GM19099 (cell line): Measurements from ENCODE around the gene ADAMTS20.

ENCODE experiments used
- POLR2A ChIP-seq: IDR thresholded peaks from 3 replicates; pipeline ENCODE4 v1.6.1; 2011; ENCODE audit warnings: low read depth; ENCODE audit not compliant: insufficient read length; ENCODE audit errors: extremely low read depth

The ADAMTS20 gene

DNA sequence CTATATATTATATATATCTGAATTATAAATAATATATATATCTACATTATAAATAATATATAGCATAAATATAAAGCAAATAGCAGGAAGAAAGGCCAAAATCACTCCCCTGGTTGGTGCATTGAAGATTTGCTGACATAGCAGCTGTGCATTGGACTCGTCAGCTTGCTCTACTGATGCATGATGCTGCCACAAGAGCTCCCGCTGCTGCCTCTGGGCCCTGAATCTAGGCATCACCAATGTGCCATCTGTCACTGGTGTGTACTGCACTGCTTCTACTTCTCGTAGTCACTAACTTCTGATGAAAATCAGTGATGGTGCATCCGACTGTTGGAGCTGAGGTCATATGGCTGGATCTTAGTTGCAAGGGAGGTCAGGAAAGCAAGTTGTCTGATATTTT lies 205.0 kb downstream of the ADAMTS20 start:
- no peak for TF ChIP-seq POLR2A

DNA sequence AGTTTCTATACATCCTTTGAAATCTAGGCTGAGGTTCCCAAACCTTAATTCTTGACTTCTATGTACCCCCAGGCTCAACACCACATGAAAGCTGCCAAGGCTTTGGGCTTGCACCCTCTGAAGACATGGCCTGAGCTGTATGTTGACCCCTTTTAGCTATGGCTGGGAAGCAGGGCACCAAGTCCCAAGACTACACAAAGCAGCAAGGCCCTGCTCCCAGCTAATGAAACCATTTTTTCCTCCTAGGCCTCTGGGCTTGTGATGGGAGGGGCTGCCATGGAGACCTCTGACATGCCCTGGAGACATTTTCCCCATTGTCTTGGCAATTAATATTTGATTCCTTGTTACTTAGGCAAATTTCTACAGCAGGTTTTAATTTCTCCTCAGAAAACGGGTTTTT lies 207.0 kb downstream of the ADAMTS20 start:
- no peak for TF ChIP-seq POLR2A

DNA sequence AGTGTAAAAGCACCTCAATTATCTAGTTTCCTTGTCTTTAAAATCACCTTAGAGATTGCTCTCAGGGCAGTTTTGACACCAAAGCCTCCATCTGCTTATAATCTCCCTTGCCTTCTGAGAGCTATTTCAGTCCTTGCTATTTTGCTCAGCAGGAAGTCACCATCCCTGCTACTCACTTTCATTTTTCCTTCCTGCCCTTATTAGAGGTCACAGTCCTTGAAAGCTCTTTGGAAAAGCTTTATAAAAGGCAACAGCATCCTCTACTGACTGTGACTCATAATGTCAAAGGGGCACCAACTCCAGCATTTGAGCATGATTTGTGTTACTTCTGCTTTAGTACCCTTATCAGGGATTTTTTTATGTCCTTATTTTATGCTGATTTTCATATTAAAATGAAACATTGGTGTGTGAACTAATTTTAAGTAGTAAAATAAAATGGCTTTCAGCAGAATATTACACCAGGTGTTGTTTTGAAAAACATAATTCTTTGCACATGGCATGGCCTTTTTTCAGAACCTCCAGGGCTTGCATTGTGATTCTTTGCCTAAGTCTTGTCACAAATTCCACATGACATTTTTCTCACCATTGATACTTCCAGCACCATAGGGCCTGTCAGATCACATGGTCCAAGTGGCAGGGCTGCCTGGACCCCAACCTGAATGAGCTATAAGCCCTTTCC lies 213.0 kb downstream of the ADAMTS20 start:
- no peak for TF ChIP-seq POLR2A

DNA sequence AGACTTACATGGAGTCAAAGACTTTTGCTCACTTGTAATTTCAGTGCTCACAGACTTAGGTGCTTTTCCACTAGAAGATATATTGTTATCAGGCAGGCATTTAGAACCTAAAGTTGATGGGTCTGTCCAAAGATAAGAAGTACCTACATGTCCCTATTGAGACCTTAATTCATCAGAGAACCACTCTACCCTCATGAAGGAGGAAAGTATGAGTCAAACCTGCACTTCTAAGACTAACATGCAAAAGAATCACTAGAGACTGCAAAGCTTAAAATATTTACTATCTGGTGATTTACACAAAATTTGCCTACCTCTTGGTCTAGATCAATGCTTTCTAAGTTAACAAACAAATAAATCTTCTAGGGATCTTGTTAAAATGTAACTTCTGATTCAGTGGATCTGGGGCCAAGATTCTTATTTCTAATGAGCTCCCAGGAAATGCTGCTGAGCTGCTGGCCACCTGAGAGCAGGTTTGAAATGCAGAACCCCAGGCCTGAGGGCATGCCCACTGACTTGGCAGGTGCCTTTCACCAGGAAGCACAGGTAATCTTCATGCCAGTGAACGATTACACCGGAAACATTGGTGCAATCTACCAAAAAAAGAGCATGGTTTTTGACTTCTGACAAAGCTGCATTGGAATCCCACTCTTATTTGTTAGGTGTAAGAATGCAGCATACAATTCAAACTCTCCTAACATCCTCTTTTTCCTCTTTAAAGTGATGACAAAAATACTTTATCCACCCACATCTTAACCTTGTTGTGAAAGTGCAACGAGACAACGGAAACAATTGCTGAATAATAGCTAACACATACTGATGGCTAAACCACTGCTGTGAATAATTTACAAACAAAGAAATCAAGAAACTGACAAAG lies 214.2 kb downstream of the ADAMTS20 start:
- no peak for TF ChIP-seq POLR2A

DNA sequence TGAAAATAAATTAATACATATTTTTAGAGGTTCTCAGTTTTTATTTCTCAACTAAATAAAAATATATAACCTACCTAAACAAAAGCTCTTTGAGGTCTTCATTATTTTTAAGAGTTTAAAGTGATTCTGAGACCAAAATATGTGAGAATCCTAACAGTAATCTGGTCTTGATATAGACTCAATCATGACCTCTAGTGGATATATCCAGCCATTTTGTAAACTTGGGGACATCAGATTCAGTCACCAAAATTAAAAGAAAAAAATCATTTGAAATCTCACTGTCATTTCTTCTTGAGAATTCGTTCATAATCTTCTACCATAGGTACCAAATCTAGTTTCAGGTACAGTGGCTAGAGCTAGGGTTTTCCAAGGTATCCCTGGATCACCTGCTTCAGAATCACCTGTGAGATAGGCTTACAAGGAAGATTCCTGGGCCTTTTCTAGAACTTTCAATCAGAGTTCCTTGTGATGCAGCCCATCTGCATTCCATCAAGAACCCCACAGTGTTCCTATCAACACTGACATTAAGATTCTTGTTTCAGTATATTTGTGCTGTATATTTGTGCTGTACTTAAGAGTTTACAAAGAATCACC lies 214.9 kb downstream of the ADAMTS20 start:
- TF ChIP-seq POLR2A = no peak

DNA sequence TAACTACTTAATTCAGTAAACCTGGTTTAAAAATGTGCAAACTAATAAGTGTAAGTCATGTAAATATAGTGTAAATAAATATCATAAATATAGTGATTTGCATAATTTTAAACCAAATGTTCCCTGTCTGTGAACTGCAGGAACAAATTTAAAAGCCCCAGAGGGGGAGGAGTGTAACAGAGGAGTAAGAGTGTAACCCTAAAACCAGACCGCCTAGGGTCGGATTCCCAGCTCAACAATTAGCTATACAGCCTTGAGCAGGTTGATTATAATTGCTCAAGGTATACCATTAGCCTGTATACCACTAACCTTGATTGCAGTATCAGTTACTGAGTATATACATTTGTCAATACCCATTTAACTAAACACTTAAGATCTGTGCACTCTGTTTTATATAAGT lies 218.4 kb downstream of the ADAMTS20 start:
- no peak for TF ChIP-seq POLR2A

DNA sequence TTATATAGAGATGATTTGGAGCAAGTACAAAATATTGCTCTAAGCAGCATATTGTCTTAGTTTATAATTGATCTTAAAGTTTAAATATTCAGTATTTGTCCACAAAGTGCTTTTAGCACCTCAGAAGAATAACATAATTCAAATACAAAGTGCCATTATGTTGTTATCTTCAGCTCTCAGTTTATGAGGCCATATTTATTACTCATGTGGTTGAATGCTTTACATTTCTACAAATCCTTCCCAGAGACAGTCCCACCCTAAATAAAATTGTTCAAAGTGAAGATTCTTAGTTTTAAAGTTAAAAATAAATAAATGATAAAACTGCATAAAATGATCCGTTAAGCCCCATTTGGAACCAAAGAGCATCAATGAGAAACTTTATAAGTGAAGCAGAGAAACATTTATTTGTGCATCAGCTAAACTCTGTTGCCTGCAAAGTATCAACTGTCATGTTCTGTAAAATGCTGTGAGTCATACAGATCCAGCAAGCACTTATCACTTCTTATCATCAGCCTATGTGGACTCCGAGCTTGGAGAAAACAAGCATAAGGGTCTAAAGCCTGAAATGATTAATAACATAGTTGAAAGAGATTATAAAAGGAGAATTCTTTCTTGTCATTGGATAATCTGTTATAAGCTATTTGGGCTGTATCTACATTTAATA lies 218.9 kb downstream of the ADAMTS20 start:
- no peak for TF ChIP-seq POLR2A

DNA sequence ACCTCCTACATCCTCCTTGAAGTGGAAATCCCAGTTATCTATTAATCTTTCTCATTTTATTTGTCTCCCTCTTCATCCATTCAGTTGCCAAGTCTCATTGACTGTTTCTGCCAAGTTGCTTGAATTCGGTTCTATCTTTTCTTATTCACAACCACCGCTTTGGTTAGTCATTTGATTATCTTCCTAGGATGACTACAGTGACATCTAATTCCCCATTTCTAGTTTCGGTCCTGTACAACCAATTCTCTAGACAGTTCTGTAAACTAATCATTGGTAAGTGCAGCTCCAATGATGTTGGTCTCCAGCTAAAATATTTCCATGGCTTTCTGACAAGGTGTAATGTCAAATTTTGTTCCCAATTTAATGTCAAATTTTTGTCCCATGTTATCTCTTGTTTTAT lies 220.1 kb downstream of the ADAMTS20 start:
- TF ChIP-seq POLR2A = no peak

DNA sequence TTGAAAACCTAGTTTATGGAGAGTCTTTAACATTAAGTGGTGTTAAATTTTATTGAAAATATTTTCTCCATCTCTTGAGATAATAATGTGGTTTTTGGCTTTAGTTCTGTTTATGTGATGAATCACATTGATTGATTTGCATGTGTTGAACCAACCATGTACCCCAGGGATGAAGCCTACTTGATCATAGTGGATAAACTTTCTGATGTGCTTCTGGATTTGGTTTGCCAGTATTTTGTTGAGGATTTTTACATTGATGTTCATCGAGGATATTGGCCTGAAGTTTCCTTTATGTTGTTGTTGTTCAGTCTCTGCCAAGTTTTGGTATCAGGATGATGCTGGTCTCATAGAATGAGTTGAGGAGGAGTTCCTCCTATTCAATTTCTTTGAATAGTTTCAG lies 222.6 kb downstream of the ADAMTS20 start:
- no peak for TF ChIP-seq POLR2A

DNA sequence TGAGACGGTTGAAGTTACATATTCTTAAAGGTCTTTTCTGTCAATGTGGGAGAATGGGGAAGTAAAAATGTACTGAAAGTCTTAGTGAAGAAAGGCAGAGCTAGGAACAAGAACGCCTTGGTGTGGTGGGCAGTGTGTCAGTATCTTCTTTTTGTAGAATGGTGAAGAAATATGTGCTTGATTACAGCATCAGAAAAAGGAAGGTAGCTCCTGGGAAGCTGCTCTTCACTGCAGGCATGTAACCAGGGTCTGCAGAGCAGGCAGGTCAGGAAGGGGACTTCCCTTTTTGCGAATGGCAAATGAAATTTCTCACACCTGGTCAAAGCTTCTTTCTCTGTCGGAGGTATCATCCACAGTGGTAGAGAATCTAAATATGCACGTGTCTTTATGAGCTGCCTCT lies 226.2 kb downstream of the ADAMTS20 start:
- no peak for TF ChIP-seq POLR2A

DNA sequence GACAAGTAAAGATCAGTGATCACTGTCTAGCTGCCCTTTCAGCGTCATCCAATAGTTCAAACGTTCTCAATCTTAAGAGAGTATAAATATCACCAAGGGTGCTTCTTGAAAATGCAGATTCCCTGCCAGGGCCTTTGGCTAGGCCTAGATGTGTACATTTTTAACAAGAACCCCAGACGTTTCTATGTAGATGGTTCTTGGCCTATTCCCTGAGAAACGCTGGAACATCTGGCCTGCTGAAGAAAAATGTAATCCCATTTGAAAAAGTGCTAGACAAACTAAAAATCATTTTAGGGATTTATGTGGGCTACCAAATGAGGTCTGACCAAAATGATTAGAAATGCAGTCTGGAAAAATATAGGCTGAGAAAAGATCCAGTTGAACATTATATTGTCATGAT lies 231.7 kb downstream of the ADAMTS20 start:
- TF ChIP-seq POLR2A = no peak

DNA sequence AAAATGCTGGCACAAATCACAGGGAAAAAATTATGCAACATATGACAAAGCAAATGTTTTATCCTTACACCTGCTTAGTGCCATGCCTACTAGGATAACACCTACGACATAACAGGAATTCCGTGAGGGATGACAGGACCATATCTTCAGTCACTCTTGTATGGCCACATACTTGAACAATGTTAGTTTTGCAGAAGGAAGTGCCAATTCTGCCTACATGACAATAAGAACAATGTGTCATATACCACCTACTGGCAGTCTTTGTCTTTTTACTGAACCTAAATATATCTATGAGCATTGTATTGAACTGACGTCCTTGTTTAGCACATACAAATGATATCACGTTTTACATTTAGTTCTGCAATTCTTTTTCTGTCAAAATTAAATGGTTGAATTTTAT lies 234.0 kb downstream of the ADAMTS20 start:
- TF ChIP-seq POLR2A = no peak

DNA sequence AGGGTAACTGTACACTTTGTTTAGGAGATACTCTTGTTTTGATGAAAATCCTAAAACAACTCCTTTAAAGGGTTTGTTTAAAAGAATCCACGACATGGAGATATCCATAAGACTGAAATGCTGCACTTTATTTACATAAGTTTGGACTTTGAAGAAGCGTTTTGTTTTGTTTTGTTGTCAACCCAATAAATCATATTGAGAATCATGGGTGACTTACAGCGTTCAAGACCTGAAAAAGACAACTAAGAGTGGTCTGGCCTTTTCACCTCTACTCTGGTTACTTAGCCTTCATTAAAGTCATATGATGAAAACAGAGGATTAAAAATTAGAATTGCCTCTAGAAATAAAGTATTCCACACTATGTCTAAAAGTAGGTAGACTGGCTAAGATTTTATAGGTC lies 234.8 kb downstream of the ADAMTS20 start:
- no peak for TF ChIP-seq POLR2A

DNA sequence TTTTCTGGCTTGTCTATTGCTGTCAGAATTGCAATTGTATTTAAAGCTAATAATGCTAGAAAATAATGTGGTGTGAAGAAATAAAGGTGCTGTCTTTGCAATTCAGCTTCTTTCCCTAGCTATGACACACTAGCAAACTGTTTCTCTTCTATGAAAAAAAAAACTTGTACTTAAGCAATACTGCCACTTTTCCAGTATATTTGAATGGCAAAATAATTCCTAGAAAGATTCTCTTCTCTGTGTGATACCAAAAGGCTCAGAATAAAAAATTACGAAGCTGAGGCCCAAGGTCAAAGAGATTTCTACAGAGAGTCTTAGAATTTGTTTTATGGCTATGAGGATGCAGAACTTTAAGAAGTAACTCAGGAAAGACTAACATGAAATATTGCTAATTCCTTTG lies 235.5 kb downstream of the ADAMTS20 start:
- TF ChIP-seq POLR2A = no peak

DNA sequence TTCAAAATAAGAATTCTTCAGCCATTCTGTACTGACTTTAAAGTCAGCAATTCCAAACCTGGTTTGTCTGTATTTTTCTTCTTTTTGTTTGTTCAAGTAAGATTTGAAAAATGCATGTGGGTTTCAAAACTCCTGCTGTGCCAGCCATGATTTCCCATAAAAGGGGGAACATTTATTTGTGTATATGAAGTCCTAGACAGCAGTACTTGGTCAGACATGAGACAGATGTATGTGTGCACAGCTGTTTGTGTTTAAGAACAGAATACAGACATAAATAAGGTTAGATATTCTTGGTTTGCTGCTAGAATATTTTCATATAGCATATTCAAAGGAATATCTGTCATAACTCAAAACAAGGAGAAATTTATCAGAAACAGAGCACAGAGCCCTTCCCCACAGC lies 236.0 kb downstream of the ADAMTS20 start:
- no peak for TF ChIP-seq POLR2A

DNA sequence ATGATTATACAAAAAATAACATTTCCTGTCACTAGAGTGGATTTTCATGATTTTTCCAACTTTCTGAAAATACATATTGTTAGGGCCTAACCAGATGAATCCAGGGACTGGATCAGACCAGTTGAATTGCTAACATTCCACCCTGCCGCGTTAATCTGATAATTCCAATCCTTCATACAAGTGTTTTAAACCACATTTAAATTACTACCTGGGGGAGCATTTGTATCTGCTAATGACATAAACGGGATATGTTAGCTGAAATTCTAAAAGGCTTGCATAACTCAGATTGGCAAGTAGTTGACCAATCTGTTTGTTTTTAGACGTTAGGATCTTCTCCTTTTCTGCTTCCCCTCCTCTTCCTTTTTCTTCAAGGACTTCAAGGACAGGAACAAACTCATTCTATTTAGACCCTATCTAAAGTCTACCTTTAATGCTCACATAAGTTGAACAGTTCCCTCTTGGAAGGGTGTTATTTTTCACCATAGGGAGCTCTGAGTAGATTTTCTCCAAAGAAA lies 239.0 kb downstream of the ADAMTS20 start:
- no peak for TF ChIP-seq POLR2A

DNA sequence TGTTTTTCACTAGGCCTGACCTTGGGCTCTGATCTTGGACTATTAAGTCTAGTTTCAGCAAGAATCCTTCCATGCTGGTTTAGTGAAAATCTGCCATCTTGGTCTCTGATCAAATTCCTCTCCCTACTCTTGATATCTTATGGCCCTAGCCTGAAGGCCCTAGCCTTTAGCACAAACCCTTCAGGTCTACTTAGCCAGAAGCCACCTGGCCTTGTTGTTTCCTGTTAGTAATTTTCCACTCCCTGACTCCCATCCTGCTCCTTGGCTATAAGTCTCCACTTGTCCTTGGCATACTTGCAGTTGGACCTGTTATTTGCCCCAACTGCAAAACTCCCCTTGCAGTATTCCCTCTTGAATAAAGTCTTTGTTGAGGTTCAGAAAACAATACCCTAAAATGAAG lies 241.4 kb downstream of the ADAMTS20 start:
- TF ChIP-seq POLR2A = no peak
